Trophoblast cell (in vitro differentiated cells and primary cell): ENCODE measurements around the gene RPS21.

Source experiments
- DNase-seq, 2 donors: peaks; one replicate each; pipeline ENCODE4 v3.0.0-alpha.2; 2016
- H2AFZ ChIP-seq: 2 replicates; pipeline ENCODE4 v1.6.1; 2013; ENCODE audit warnings: low read length, moderate library complexity, mild to moderate bottlenecking; ENCODE audit not compliant: insufficient read depth, poor library complexity
- H2AK5ac ChIP-seq: 2 replicates; pipeline ENCODE4 v1.6.1; 2013; ENCODE audit warnings: mild to moderate bottlenecking, low read length
- H2BK120ac ChIP-seq: 2 replicates; pipeline ENCODE4 v1.6.1; 2013; ENCODE audit warnings: low read length, mild to moderate bottlenecking, moderate library complexity; ENCODE audit not compliant: insufficient read depth, poor library complexity
- H2BK12ac ChIP-seq: 2 replicates; pipeline ENCODE4 v1.6.1; 2013; ENCODE audit warnings: mild to moderate bottlenecking, low read length, moderate library complexity
- H2BK5ac ChIP-seq: 2 replicates; pipeline ENCODE4 v1.6.1; 2013; ENCODE audit warnings: low read length, low read depth, moderate library complexity, mild to moderate bottlenecking; ENCODE audit not compliant: poor library complexity
- H3K14ac ChIP-seq: 2 replicates; pipeline ENCODE4 v1.6.1; 2013; ENCODE audit warnings: mild to moderate bottlenecking, low read length
- H3K18ac ChIP-seq: 2 replicates; pipeline ENCODE4 v1.6.1; 2013; ENCODE audit warnings: mild to moderate bottlenecking, low read length
- H3K23ac ChIP-seq: 2 replicates; pipeline ENCODE4 v1.6.1; 2013; ENCODE audit warnings: low read length
- H3K27ac ChIP-seq: 2 replicates; pipeline ENCODE4 v1.5.1; 2013; ENCODE audit warnings: low read depth, mild to moderate bottlenecking, inconsistent platforms, low read length, moderate library complexity
- H3K27me3 ChIP-seq: 2 replicates; pipeline ENCODE4 v1.6.1; 2013; ENCODE audit warnings: inconsistent platforms, mild to moderate bottlenecking, low read length, moderate library complexity; ENCODE audit not compliant: insufficient read depth
- H3K36me3 ChIP-seq, 2 experiments: 1 replicate in 1 of 2; 2 replicates in 1 of 2; pipeline ENCODE4 v1.6.1; 2013; ENCODE audit warnings: low read length in 2 of 2, mild to moderate bottlenecking in 2 of 2, moderate library complexity in 1 of 2; ENCODE audit not compliant: insufficient read depth in 2 of 2, control insufficient read depth in 1 of 2
- H3K4ac ChIP-seq: 2 replicates; pipeline ENCODE4 v1.6.1; 2013; ENCODE audit warnings: low read depth, mild to moderate bottlenecking, low read length, moderate library complexity
- H3K4me1 ChIP-seq, 2 experiments: 1 replicate in 1 of 2; 2 replicates in 1 of 2; pipeline ENCODE4 v1.6.1; 2013; ENCODE audit warnings: low read length in 2 of 2, mild to moderate bottlenecking in 2 of 2, moderate library complexity in 1 of 2; ENCODE audit not compliant: insufficient read depth in 2 of 2, control insufficient read depth in 1 of 2
- H3K4me2 ChIP-seq: 2 replicates; pipeline ENCODE4 v1.6.1; 2013; ENCODE audit warnings: inconsistent platforms, mild to moderate bottlenecking, low read length, moderate library complexity
- H3K4me3 ChIP-seq: 2 replicates; pipeline ENCODE4 v1.5.1; 2013; ENCODE audit warnings: mild to moderate bottlenecking, low read depth, low read length, inconsistent platforms
- H3K79me1 ChIP-seq: one replicate; pipeline ENCODE4 v1.6.1; 2013; ENCODE audit warnings: low read length
- H3K79me2 ChIP-seq: 2 replicates; pipeline ENCODE4 v1.6.1; 2013; ENCODE audit warnings: low read length, mild to moderate bottlenecking; ENCODE audit not compliant: control insufficient read depth, insufficient read depth, poor library complexity
- H3K9ac ChIP-seq: 2 replicates; pipeline ENCODE4 v1.6.1; 2013; ENCODE audit warnings: mild to moderate bottlenecking, low read length
- H3K9me3 ChIP-seq: 2 replicates; pipeline ENCODE4 v1.6.1; 2013; ENCODE audit warnings: low read depth, mild to moderate bottlenecking, control low read depth, inconsistent platforms, low read length; ENCODE audit not compliant: insufficient read depth
- H4K12ac ChIP-seq: 2 replicates; pipeline ENCODE4 v1.6.1; 2013; ENCODE audit warnings: low read depth, mild to moderate bottlenecking, low read length, moderate library complexity
- H4K8ac ChIP-seq: 2 replicates; pipeline ENCODE4 v1.6.1; 2013; ENCODE audit warnings: low read depth, mild to moderate bottlenecking, low read length, moderate library complexity
- H4K91ac ChIP-seq: one replicate; pipeline ENCODE4 v1.6.1; 2013; ENCODE audit warnings: low read depth, mild to moderate bottlenecking, low read length, moderate library complexity
- WGBS: extraction: QIAGEN DNeasy Blood & Tissue Kit; methylation state at CpG from one replicate; pipeline ENCODE4 v1.1.7; 2013; ENCODE audit warnings: missing lambda C conversion rate; ENCODE audit not compliant: insufficient read length, insufficient coverage; ENCODE audit errors: extremely low coverage; 5-methylcytosine and 5-hydroxymethylcytosine counted together

Gene RPS21

GRCh38 chr20:62430866-62431447 is 44.1 kb downstream of the RPS21 start:
- H3K36me3 ChIP-seq = no peaks in the 10 kb centered on the region
- H2AFZ ChIP-seq = no peak overlapping the region
- no peak overlapping the region for H3K27ac ChIP-seq
- no peak overlapping the region for H3K18ac ChIP-seq
- no peak overlapping the region for H4K91ac ChIP-seq
- H2AK5ac ChIP-seq = no peak overlapping the region
- H3K4me2 ChIP-seq = no peak overlapping the region
- no peak overlapping the region for H4K8ac ChIP-seq
- no CpG with 5 or more reads among the region's 23 CpGs for WGBS
- H3K9ac ChIP-seq = no peak overlapping the region
- H3K79me2 ChIP-seq = peaks cover 10% of the 10 kb centered on the region
- no peak overlapping the region for H2BK5ac ChIP-seq
- H3K23ac ChIP-seq = no peak overlapping the region
- H3K4ac ChIP-seq = no peak overlapping the region
- no peaks in the 10 kb centered on the region for H3K27me3 ChIP-seq
- peaks cover 2% of the 10 kb centered on the region for H3K9me3 ChIP-seq
- DNase-seq = no peak
- no peak overlapping the region for H4K12ac ChIP-seq
- no peak overlapping the region for H2BK120ac ChIP-seq
- no peak overlapping the region for H2BK12ac ChIP-seq
- H3K4me3 ChIP-seq = no peak overlapping the region
- H3K14ac ChIP-seq = no peak overlapping the region
- H3K4me1 ChIP-seq = peaks cover 26 to 29% of the 10 kb centered on the region in 2 experiments
- H3K79me1 ChIP-seq = peaks cover 23% of the 10 kb centered on the region

- no peaks in the 10 kb centered on the region for H3K36me3 ChIP-seq
- no peak overlapping the region for H2AK5ac ChIP-seq
- no peaks in the 10 kb centered on the region for H3K79me2 ChIP-seq
- DNase-seq = no peak
- peaks cover 7% of the 10 kb centered on the region for H3K79me1 ChIP-seq
- H3K4me2 ChIP-seq = no peak overlapping the region
- no peak overlapping the region for H3K4ac ChIP-seq
- no peaks in the 10 kb centered on the region for H3K27me3 ChIP-seq
- no peak overlapping the region for H3K18ac ChIP-seq
- H4K12ac ChIP-seq = no peak overlapping the region
- H3K4me3 ChIP-seq = no peak overlapping the region
- no CpG with 5 or more reads among the region's 32 CpGs for WGBS
- no peak overlapping the region for H3K9ac ChIP-seq
- no peak overlapping the region for H3K14ac ChIP-seq
- H3K23ac ChIP-seq = no peak overlapping the region
- no peaks in the 10 kb centered on the region for H3K9me3 ChIP-seq
- H2AFZ ChIP-seq = no peak overlapping the region
- peaks cover 1 to 4% of the 10 kb centered on the region in 2 experiments for H3K4me1 ChIP-seq
- no peak overlapping the region for H2BK120ac ChIP-seq
- H4K8ac ChIP-seq = no peak overlapping the region
- H2BK12ac ChIP-seq = no peak overlapping the region
- H2BK5ac ChIP-seq = no peak overlapping the region
- H3K27ac ChIP-seq = no peak overlapping the region
- no peak overlapping the region for H4K91ac ChIP-seq
Observed at GRCh38 chr20:62433658-62434497, 47.0 kb downstream of the RPS21 start.

- no peak overlapping the region for H4K91ac ChIP-seq
- H2BK12ac ChIP-seq = no peak overlapping the region
- no CpG with 5 or more reads among the region's 3 CpGs for WGBS
- no peak overlapping the region for H3K14ac ChIP-seq
- no peak overlapping the region for H3K4me2 ChIP-seq
- H3K4me3 ChIP-seq = no peak overlapping the region
- no peak for DNase-seq
- no peak overlapping the region for H3K9ac ChIP-seq
- H4K12ac ChIP-seq = no peak overlapping the region
- H3K4ac ChIP-seq = no peak overlapping the region
- no peak overlapping the region for H2AK5ac ChIP-seq
- H3K23ac ChIP-seq = no peak overlapping the region
- H3K27me3 ChIP-seq = no peaks in the 10 kb centered on the region
- H3K79me1 ChIP-seq = no peaks in the 10 kb centered on the region
- H4K8ac ChIP-seq = no peak overlapping the region
- H3K79me2 ChIP-seq = no peaks in the 10 kb centered on the region
- H3K18ac ChIP-seq = no peak overlapping the region
- H2BK5ac ChIP-seq = no peak overlapping the region
- no peak overlapping the region for H2AFZ ChIP-seq
- no peak overlapping the region for H3K27ac ChIP-seq
- no peaks in the 10 kb centered on the region for H3K9me3 ChIP-seq
- H3K4me1 ChIP-seq = no peaks in the 10 kb centered on the region
- H3K36me3 ChIP-seq = no peaks in the 10 kb centered on the region
- H2BK120ac ChIP-seq = no peak overlapping the region
Observed at GRCh38 chr20:62436692-62437091, 49.8 kb downstream of the RPS21 start.

- H2AK5ac ChIP-seq = no peak overlapping the region
- WGBS = no CpG with 5 or more reads among the region's 12 CpGs
- no peaks in the 10 kb centered on the region for H3K9me3 ChIP-seq
- H3K4me1 ChIP-seq = no peaks in the 10 kb centered on the region
- no peaks in the 10 kb centered on the region for H3K27me3 ChIP-seq
- H3K27ac ChIP-seq = no peak overlapping the region
- H3K4me3 ChIP-seq = no peak overlapping the region
- H3K36me3 ChIP-seq = no peaks in the 10 kb centered on the region
- no peak overlapping the region for H2AFZ ChIP-seq
- H2BK12ac ChIP-seq = no peak overlapping the region
- H3K14ac ChIP-seq = no peak overlapping the region
- H3K18ac ChIP-seq = no peak overlapping the region
- H3K79me2 ChIP-seq = no peaks in the 10 kb centered on the region
- no peaks in the 10 kb centered on the region for H3K79me1 ChIP-seq
- peak in 1 of 2 donors; percentile 34 for DNase-seq
- H3K4me2 ChIP-seq = no peak overlapping the region
- no peak overlapping the region for H4K12ac ChIP-seq
- no peak overlapping the region for H3K4ac ChIP-seq
- H2BK5ac ChIP-seq = no peak overlapping the region
- H4K91ac ChIP-seq = no peak overlapping the region
- no peak overlapping the region for H3K9ac ChIP-seq
- no peak overlapping the region for H2BK120ac ChIP-seq
- no peak overlapping the region for H4K8ac ChIP-seq
- H3K23ac ChIP-seq = no peak overlapping the region
Observed at GRCh38 chr20:62437496-62437895, 50.6 kb downstream of the RPS21 start.
